A549 (cell line): Measurements from ENCODE around the gene RIPPLY3. TPM values are rescaled to one million over a fixed set of nuclear protein-coding genes. Genes with fewer than 3 reads are reported as not detected.
"Not testable (repeated sequence)": the region's sequence is repeated elsewhere in the genome, so short reads cannot be mapped to it uniquely, and the experiment has no call there.

Experiments used
- ATAC-seq, 2 experiments: fragments of 200-7000 bp in 1 of 2; fragments of >200 bp in 1 of 2; cut with Nextera tagmentation in 1 of 2; cut with Tn5 transposase in 1 of 2; 3 replicates each; pipeline versions ENCODE4 v1.8.0 to v1.9.1; 2018 to 2020; ENCODE audit warnings: mild to moderate bottlenecking in 1 of 2, moderate library complexity in 1 of 2
- CTCF ChIA-PET: fragments of 300-600 bp; sonication (Branson Sonifier 250); formaldehyde crosslinking; extraction: SDS; loops from one replicate; lab custom pipeline; 2021; ENCODE audit warnings: antibody characterized with exemption, inconsistent platforms; lab: Yijun Ruan, JAX
- POLR2A ChIA-PET: fragments of 350-600 bp; formaldehyde crosslinking; extraction: SDS; loops from one replicate; lab custom pipeline; 2021; ENCODE audit warnings: antibody characterized with exemption, inconsistent platforms; lab: Yijun Ruan, JAX
- DNase-seq, 2 experiments: peaks; one replicate each; pipeline versions ENCODE4 v3.0.0 to v3.0.0-alpha.2; 2011 to 2016; ENCODE audit warnings: low read depth in 1 of 2, low spot score in 1 of 2
- FAIRE-seq: peaks from 2 replicates; lab custom pipeline; 2011; peaks lifted over from hg19 to GRCh38; lab: Jason Lieb, UNC
- H3K27ac ChIP-seq, 2 experiments: fragments of >200 bp; sonication (Bioruptor Twin); formaldehyde crosslinking; 3 replicates each; pipeline ENCODE4 v1.5.1; 2016 to 2017
- H3K4me1 ChIP-seq: fragments of >200 bp; sonication (Bioruptor Twin); formaldehyde crosslinking; 3 replicates; pipeline ENCODE4 v1.6.1; 2016
- H3K4me2 ChIP-seq: fragments of >200 bp; sonication (Bioruptor Twin); formaldehyde crosslinking; 3 replicates; pipeline ENCODE4 v1.6.1; 2016
- H3K4me3 ChIP-seq: fragments of >200 bp; sonication (Bioruptor Twin); formaldehyde crosslinking; 3 replicates; pipeline ENCODE4 v1.5.1; 2016
- H3K9me3 ChIP-seq: fragments of >200 bp; sonication (Bioruptor Twin); formaldehyde crosslinking; 3 replicates; pipeline ENCODE4 v1.6.1; 2016
- ATOH8 ChIP-seq: fragments of 250-450 bp; sonication (Bioruptor Pico); IDR thresholded peaks from 2 replicates; pipeline ENCODE4 v1.5.0; 2020; ENCODE audit warnings: low read depth, mild to moderate bottlenecking, moderate library complexity
- CHD4 ChIP-seq: fragments of 200-600 bp; sonication (generic); IDR thresholded peaks from 2 replicates; pipeline ENCODE4 v1.6.1; 2016; ENCODE audit warnings: antibody characterized with exemption, mild to moderate bottlenecking, borderline replicate concordance
- EHMT2 ChIP-seq: fragments of 200-600 bp; sonication (generic); IDR thresholded peaks from 2 replicates; pipeline ENCODE4 v1.6.1; 2016; ENCODE audit warnings: antibody characterized with exemption, low read depth, mild to moderate bottlenecking, moderate library complexity
- ELK1 ChIP-seq: fragments of 150-350 bp; IDR thresholded peaks from 2 replicates; pipeline ENCODE4 v1.6.1; 2014; ENCODE audit warnings: low read depth, mild to moderate bottlenecking, low read length
- EP300 ChIP-seq, 2 experiments: fragments of >200 bp; sonication (Bioruptor Twin); formaldehyde crosslinking; IDR thresholded peaks; 2 replicates in 1 of 2; 3 replicates in 1 of 2; pipeline ENCODE4 v1.6.1; 2016 to 2017
- FOSL2 ChIP-seq, 2 experiments: fragments of 450-650 bp in 1 of 2; fragments of >200 bp in 1 of 2; sonication (Bioruptor Twin) in 1 of 2; formaldehyde crosslinking; IDR thresholded peaks; 2 replicates each; pipeline versions ENCODE4 v1.5.0 to v1.6.1; 2016 to 2020; ENCODE audit warnings: mild to moderate bottlenecking in 1 of 2, moderate library complexity in 1 of 2
- GATA3 ChIP-seq: IDR thresholded peaks from 2 replicates; pipeline ENCODE4 v1.6.1; 2012; ENCODE audit warnings: borderline replicate concordance
- HEYL ChIP-seq: fragments of 250-450 bp; sonication (Bioruptor Pico); IDR thresholded peaks from 2 replicates; pipeline ENCODE4 v1.8.0; 2021; ENCODE audit warnings: mild to moderate bottlenecking, moderate library complexity
- JUNB ChIP-seq: fragments of >200 bp; sonication (Bioruptor Twin); formaldehyde crosslinking; IDR thresholded peaks from 2 replicates; pipeline ENCODE4 v1.6.1; 2016
- MAFK ChIP-seq: fragments of 450-650 bp; IDR thresholded peaks from 2 replicates; pipeline ENCODE4 v1.6.1; 2014; ENCODE audit not compliant: partially characterized antibody
- MAX ChIP-seq: IDR thresholded peaks from 2 replicates; pipeline ENCODE4 v1.6.1; 2012
- POLR2AphosphoS2 ChIP-seq: conservative IDR thresholded peaks from 2 replicates; pipeline ENCODE4 v1.6.1; 2012; ENCODE audit warnings: low read length, improper control_type of control experiment, inconsistent platforms
- RCOR1 ChIP-seq: fragments of 150-350 bp; IDR thresholded peaks from 2 replicates; pipeline ENCODE4 v1.6.1; 2014; ENCODE audit warnings: antibody characterized with exemption, low read length, low read depth
- RFX5 ChIP-seq: fragments of 450-650 bp; IDR thresholded peaks from 2 replicates; pipeline ENCODE4 v1.7.1; 2014; ENCODE audit warnings: antibody characterized with exemption, mild to moderate bottlenecking, moderate library complexity
- SMC3 ChIP-seq: fragments of >200 bp; sonication (Bioruptor Twin); formaldehyde crosslinking; IDR thresholded peaks from 3 replicates; pipeline ENCODE4 v1.6.1; 2018; ENCODE audit warnings: inconsistent platforms
- SREBF2 ChIP-seq: fragments of 450-650 bp; IDR thresholded peaks from 2 replicates; pipeline ENCODE4 v1.6.1; 2014; ENCODE audit warnings: mild to moderate bottlenecking, moderate library complexity
- TP53 ChIP-seq: fragments of 250-450 bp; sonication (Bioruptor Pico); IDR thresholded peaks from 2 replicates; pipeline ENCODE4 v1.5.0; 2021; ENCODE audit warnings: mild to moderate bottlenecking, moderate library complexity
- ZC3H11A ChIP-seq: fragments of 450-650 bp; IDR thresholded peaks from 2 replicates; pipeline ENCODE4 v1.6.1; 2014; ENCODE audit warnings: antibody characterized with exemption, mild to moderate bottlenecking
- ZSCAN20 ChIP-seq: fragments of 250-450 bp; sonication (Bioruptor Pico); IDR thresholded peaks from 2 replicates; pipeline ENCODE4 v1.8.0; 2022; ENCODE audit warnings: mild to moderate bottlenecking, moderate library complexity
- WGBS: methylation state at CpG from one replicate; pipeline ENCODE4 v1.1.6; 2017; ENCODE audit errors: missing lambda C conversion rate; 5-methylcytosine and 5-hydroxymethylcytosine counted together
- polyA plus RNA-seq, 4 experiments: library from polyadenylated mRNA; depleted of rRNA in 3 of 4; stranded (reverse); fragments of >200 nt; fragmentation: RNase III in 1 of 4; extraction: RNeasy Plus Mini Kit Qiagen cat#74134 plus additional on column Dnase treatment in 1 of 4; gene quantifications; 2 replicates in 3 of 4; 3 replicates in 1 of 4; pipeline ENCODE4 v1.2.3, GENCODE V29; 2011 to 2017

Gene RIPPLY3
- polyA plus RNA-seq, 2 of the 4 experiments (the other 2 are of a cell fraction) = 0.65 to 1.5 TPM

GRCh38 chr21:37032293-37032692, 25.8 kb downstream of the RIPPLY3 start:
- ChIA-PET CTCF (interaction anchor here (1.0 kb wide), 2 partner anchors 34 to 42 kb away, joined by 5 to 6 read pairs; no protein-coding TSS in a partner anchor), POLR2A (no interaction called here)
- no peak overlapping the region for H3K4me3 ChIP-seq
- ATAC-seq = no peak
- whole genome bisulfite sequencing = 74% methylated on average over 5 of the region's 5 CpGs
- DNase-seq = no peak
- TF ChIP-seq SMC3 (no peak), RFX5 (no peak), MAFK (no peak), POLR2AphosphoS2 (no peak), RCOR1 (no peak), ELK1 (no peak), HEYL (no peak), JUNB (no peak), ATOH8 (CRISPR knock-in tag) (no peak), EHMT2 (no peak), SREBF2 (no peak), CHD4 (no peak), EP300 (IDR thresholded peaks at IDR 0.05) (no peak), ZSCAN20 (CRISPR knock-in tag) (no peak), GATA3 (no peak)
- peaks cover 10% of the 10 kb centered on the region; the same call in 2 of the 3 replicates for H3K4me1 ChIP-seq
- H3K9me3 ChIP-seq = no peaks in the 10 kb centered on the region
- FAIRE-seq = no peak
- peak overlapping the region; percentile 50 for H3K4me2 ChIP-seq
- H3K27ac ChIP-seq = 0 out of 6 replicates have a peak overlapping the region, but pooled peaks of 1 of the 2 experiments have one; percentile 28

- 2% methylated on average over 4 of the region's 4 CpGs for WGBS
- FAIRE-seq (no peak), DNase-seq (peak; percentile 17 to 30), ATAC-seq (peak; percentile 74; a peak in 5 of 6 replicates)
- POLR2A ChIA-PET = no interaction called here
- peaks cover 10% of the 10 kb centered on the region; the same call in 2 of the 3 replicates for H3K4me1 ChIP-seq
- H3K9me3 ChIP-seq = no peaks in the 10 kb centered on the region
- TF ChIP-seq JUNB (peak; percentile 51), MAX (no peak), FOSL2 (IDR thresholded peaks at IDR 0.05) (peak; percentile 79), FOSL2 (CRISPR knock-in tag; IDR thresholded peaks at IDR 0.05) (peak; percentile 68)
- peak overlapping the region in 1 of 2 experiments; percentile 28; a peak in 1 of 6 replicates for H3K27ac ChIP-seq
- H3K4me3 ChIP-seq = no peak overlapping the region
- peak overlapping the region; percentile 50 for H3K4me2 ChIP-seq
- CTCF ChIA-PET = no interaction called here
Observed at GRCh38 chr21:37032877-37033471, 26.5 kb downstream of the RIPPLY3 start.

GRCh38 chr21:37034394-37034793, 27.9 kb downstream of the RIPPLY3 start:
- H3K4me2 ChIP-seq, POLR2A ChIA-PET, DNase-seq, H3K27ac ChIP-seq, CTCF ChIA-PET, ATAC-seq, H3K9me3 ChIP-seq, FAIRE-seq, H3K4me3 ChIP-seq: not testable (repeated sequence)
- H3K4me1 ChIP-seq = peaks cover 10% of the 10 kb centered on the region; the same call in 2 of the 3 replicates
- 85% methylated on average over 4 of the region's 4 CpGs for WGBS

GRCh38 chr21:37036177-37036576, 29.7 kb downstream of the RIPPLY3 start:
- POLR2A ChIA-PET = no interaction called here
- DNase-seq (no peak), FAIRE-seq (no peak), ATAC-seq (no peak)
- no peak overlapping the region for H3K4me3 ChIP-seq
- WGBS = 88% methylated on average over 4 of the region's 4 CpGs
- H3K9me3 ChIP-seq = no peaks in the 10 kb centered on the region
- H3K4me2 ChIP-seq = no peak overlapping the region
- no peak overlapping the region for H3K27ac ChIP-seq
- peaks cover 10% of the 10 kb centered on the region; the same call in 2 of the 3 replicates for H3K4me1 ChIP-seq
- TF ChIP-seq TP53 (no peak), RFX5 (no peak), ZC3H11A (no peak), MAX (no peak)
- CTCF ChIA-PET = no interaction called here
